ENCODE measurements around the gene SNRPE.

- TF ChIP-seq POLR2A (IDR thresholded peaks at IDR 0.05; ENCODE audit: low read depth, low read length) = no peak
- no peak for TF ChIP-seq POLR2AphosphoS5 (IDR thresholded peaks at IDR 0.05; ENCODE audit: low read depth, low read length)
- no peak for TF ChIP-seq TAF1 (IDR thresholded peaks at IDR 0.05; ENCODE audit: low read depth, low read length)
- no peak for TF ChIP-seq PAX5 (IDR thresholded peaks at IDR 0.05; ENCODE audit: insufficient read depth, low read length, severe bottlenecking)
- no peak for TF ChIP-seq POU2F2 (IDR thresholded peaks at IDR 0.05; ENCODE audit: low read depth, low read length)
Observed at GRCh38 chr1:203843435-203843834, 18.0 kb upstream of the SNRPE start.

Measured in GM12891 (cell line).